ENCODE results near the gene EID2B. TPM values are rescaled to one million over a fixed set of nuclear protein-coding genes. Genes with fewer than 3 reads are reported as not detected.

EID2B gene
- total and polyA plus RNA-seq, 2 of the 13 experiments (the other 11 are each of a cell fraction or from before 2014, with no cell fraction given): 2.5 to 3.7 TPM

- TF ChIP-seq STAT6 (CRISPR knock-in tag; IDR thresholded peaks at IDR 0.05; ENCODE audit: borderline replicate concordance) (no peak), GZF1 (CRISPR knock-in tag; IDR thresholded peaks at IDR 0.05) (no peak), ZHX1 (CRISPR knock-in tag; IDR thresholded peaks at IDR 0.05; ENCODE audit: low read depth) (0 out of 2 replicates have a peak, but pooled peaks have one; percentile 1), MNT (IDR thresholded peaks at IDR 0.05) (no peak), RBFOX2 (IDR thresholded peaks at IDR 0.05; ENCODE audit: low read depth, low read length) (peak; percentile 83), FOXP4 (CRISPR knock-in tag; IDR thresholded peaks at IDR 0.05) (no peak), PLRG1 (conservative IDR thresholded peaks at IDR 0.05) (no peak), TSC22D2 (CRISPR knock-in tag; IDR thresholded peaks at IDR 0.05; ENCODE audit: borderline replicate concordance) (no peak), MAFF (IDR thresholded peaks at IDR 0.05; ENCODE audit: low read depth, low read length) (no peak; the same call in 1 of the 2 replicates), HNF4A (CRISPR knock-in tag; IDR thresholded peaks at IDR 0.05) (no peak), PTBP1 (IDR thresholded peaks at IDR 0.05; ENCODE audit: low read depth, low read length, poor library complexity, severe bottlenecking) (no peak), ZNF343 (CRISPR knock-in tag; IDR thresholded peaks at IDR 0.05) (peak; percentile 74; the same call in 1 of the 2 replicates), KLF16 (CRISPR knock-in tag; IDR thresholded peaks at IDR 0.05) (peak in 1 of 2 experiments; percentile 55; a peak in 1 of 4 replicates), ZNF235 (CRISPR knock-in tag; IDR thresholded peaks at IDR 0.05; ENCODE audit: borderline replicate concordance) (no peak), ZBTB38 (CRISPR knock-in tag; IDR thresholded peaks at IDR 0.05) (peak; percentile 47; the same call in 1 of the 2 replicates), TCF12 (IDR thresholded peaks at IDR 0.05) (no peak), TCF12 (CRISPR knock-in tag; IDR thresholded peaks at IDR 0.05) (no peak), KMT2A (CRISPR knock-in tag; IDR thresholded peaks at IDR 0.05) (peak; percentile 86; the same call in 1 of the 2 replicates), KAT2B (IDR thresholded peaks at IDR 0.05; ENCODE audit: borderline replicate concordance, low read depth, low read length) (no peak)
Measured at GRCh38 chr19:39532233-39533002, at the start of gene EID2B (continued).

Data from HepG2 (cell line).